Muscle layer of duodenum (tissue), 2 donors: ENCODE data around the gene ZNF613.
"Not testable (repeated sequence)": the region's sequence is repeated elsewhere in the genome, so short reads cannot be mapped to it uniquely, and the experiment has no call there.

Source experiments
- H3K27ac ChIP-seq: one replicate; pipeline ENCODE4 v1.7.0; 2013; ENCODE audit warnings: mild to moderate bottlenecking, low read length
- H3K27me3 ChIP-seq: one replicate; pipeline ENCODE4 v1.7.0; 2013; ENCODE audit warnings: low read depth, mild to moderate bottlenecking, control low read depth, low read length
- H3K36me3 ChIP-seq, 2 donors: one replicate each; pipeline ENCODE4 v1.7.0; 2013; ENCODE audit warnings: low read length in 2 of 2, control low read depth in 1 of 2, mild to moderate bottlenecking in 1 of 2; ENCODE audit not compliant: insufficient read depth in 2 of 2, control insufficient read depth in 1 of 2
- H3K4me1 ChIP-seq, 2 donors: one replicate each; pipeline ENCODE4 v1.7.0; 2013; ENCODE audit warnings: low read length in 2 of 2, mild to moderate bottlenecking in 2 of 2, control low read depth in 1 of 2, moderate library complexity in 1 of 2; ENCODE audit not compliant: insufficient read depth in 2 of 2, control insufficient read depth in 1 of 2
- H3K4me3 ChIP-seq, 2 donors: one replicate each; pipeline ENCODE4 v1.7.0; 2013; ENCODE audit warnings: low read length in 2 of 2, low read depth in 1 of 2, mild to moderate bottlenecking in 1 of 2
- H3K9me3 ChIP-seq, 2 donors: one replicate each; pipeline ENCODE4 v1.7.0; 2013; ENCODE audit warnings: low read length in 2 of 2, control low read depth in 1 of 2, mild to moderate bottlenecking in 1 of 2; ENCODE audit not compliant: control insufficient read depth in 1 of 2
- donor health status: healthy.

The ZNF613 gene

DNA sequence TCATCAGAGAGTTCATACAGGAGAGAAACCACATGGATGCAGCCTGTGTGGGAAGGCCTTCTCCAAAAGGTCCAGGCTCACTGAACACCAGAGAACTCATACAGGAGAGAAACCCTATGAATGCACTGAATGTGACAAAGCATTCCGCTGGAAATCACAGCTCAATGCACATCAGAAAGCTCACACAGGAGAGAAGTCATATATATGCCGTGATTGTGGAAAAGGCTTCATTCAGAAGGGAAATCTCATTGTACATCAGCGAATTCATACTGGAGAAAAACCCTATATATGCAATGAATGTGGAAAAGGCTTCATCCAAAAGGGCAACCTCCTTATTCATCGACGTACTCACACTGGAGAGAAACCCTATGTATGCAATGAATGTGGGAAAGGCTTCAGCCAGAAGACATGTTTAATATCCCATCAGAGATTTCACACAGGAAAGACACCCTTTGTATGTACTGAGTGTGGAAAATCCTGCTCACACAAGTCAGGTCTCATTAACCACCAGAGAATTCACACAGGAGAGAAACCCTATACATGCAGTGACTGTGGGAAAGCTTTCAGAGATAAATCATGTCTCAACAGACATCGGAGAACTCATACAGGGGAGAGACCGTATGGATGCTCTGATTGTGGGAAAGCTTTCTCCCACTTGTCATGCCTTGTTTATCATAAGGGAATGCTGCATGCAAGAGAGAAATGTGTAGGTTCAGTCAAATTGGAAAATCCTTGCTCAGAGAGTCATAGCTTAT is 17.7 kb downstream of the ZNF613 start:
- peak overlapping the region; percentile 24 to 49 for H3K4me3 ChIP-seq
- peaks cover 83 to 98% of the 10 kb centered on the region in 2 donors for H3K9me3 ChIP-seq
- H3K36me3 ChIP-seq = peaks cover 51 to 60% of the 10 kb centered on the region in 2 donors
- H3K4me1 ChIP-seq = no peaks in the 10 kb centered on the region
- H3K27me3 ChIP-seq = no peaks in the 10 kb centered on the region
- no peak overlapping the region for H3K27ac ChIP-seq

DNA sequence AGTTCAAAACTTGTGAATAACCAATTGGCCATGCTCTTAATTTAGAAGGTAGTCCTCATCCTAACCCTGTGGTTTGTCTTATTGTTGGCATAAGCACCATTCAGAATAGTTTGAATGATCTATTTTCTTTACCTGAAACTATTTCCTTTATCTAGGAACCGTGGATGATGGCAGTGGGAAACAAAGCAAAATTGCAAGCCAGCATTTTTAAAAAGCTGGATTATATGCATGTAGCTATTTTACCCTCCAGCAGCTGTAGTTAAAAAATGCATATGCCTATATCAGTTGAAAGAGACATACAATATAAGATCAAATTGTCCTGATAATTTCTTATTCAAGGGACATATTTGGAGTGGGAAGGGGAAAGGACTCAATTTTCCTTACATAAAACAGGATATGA is 19.3 kb downstream of the ZNF613 start:
- Histone ChIP-seq H3K4me1 (no peaks in the 10 kb centered on the region), H3K27ac (no peak overlapping the region), H3K9me3 (peaks cover 72 to 92% of the 10 kb centered on the region in 2 donors), H3K4me3 (peak overlapping the region in 1 of 2 donors; percentile 55), H3K36me3 (peaks cover 37 to 43% of the 10 kb centered on the region in 2 donors), H3K27me3 (no peaks in the 10 kb centered on the region)

DNA sequence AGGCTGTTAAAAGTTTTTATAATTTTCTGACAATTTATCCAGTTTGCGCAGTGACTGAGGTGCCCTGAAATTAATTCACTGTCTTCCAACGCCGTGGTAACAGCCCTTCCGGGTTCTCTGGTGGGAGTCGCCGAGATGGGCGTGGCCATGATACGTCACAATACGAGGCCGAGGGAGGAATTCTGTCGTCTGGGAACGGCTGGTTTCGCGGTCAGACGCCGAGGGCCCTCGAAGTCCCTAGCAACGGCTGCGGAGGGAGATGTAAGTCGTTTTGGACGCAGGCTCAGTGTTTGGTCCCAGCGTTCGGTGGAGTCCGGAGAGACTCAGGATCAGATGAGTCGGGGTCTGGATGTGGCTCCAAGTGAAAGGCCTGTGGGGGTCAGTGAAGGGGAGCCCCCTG is 21.7 kb downstream of the ZNF613 start:
- Histone ChIP-seq H3K27ac (no peak overlapping the region), H3K4me3 (peak overlapping the region; percentile 31 to 55), H3K9me3 (peaks cover 56 to 74% of the 10 kb centered on the region in 2 donors), H3K4me1 (no peaks in the 10 kb centered on the region), H3K27me3 (no peaks in the 10 kb centered on the region), H3K36me3 (peaks cover 14 to 20% of the 10 kb centered on the region in 2 donors)

DNA sequence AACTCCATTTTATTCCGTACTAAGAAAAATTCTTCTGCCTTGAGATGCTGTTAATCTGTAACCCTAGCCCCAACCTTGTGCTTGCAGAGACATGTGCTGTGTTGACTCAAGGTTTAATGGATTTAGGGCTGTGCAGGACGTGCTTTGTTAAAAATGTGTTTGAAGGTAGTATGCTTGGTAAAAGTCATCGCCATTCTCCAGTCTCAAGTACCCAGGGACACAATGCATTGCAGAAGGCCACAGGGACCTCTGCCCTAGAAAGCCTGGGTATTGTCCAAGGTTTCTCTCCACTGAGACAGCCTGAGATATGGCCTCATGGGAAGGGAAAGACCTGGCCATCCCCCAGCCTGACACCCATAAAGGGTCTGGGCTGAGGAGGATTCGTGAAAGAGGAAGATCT is 30.6 kb downstream of the ZNF613 start:
- H3K27me3 ChIP-seq, H3K27ac ChIP-seq, H3K4me1 ChIP-seq, H3K4me3 ChIP-seq: not testable (repeated sequence)
- H3K9me3 ChIP-seq = peaks cover 9 to 34% of the 10 kb centered on the region in 2 donors
- peaks cover 0 to 21% of the 10 kb centered on the region in 2 donors for H3K36me3 ChIP-seq

DNA sequence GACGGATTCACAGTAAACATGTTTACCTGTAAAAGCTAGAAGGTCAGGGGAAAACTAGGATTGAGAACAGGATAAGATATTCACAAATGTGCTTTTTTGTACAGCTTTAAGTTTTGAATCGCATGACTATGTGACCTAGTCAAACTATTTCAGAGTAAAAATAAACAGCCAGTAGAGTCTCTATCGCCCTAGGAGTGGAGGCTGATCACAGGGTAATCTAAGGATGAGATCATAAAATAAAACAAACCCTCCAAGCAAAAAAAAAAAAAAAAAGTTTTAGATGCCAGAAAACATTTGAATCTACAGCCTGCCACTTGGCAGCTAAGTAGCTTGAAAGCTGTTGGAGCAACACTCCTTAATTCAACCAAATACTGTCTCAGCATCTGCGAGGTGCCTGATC is 32.5 kb downstream of the ZNF613 start:
- no peak overlapping the region for H3K27ac ChIP-seq
- no peaks in the 10 kb centered on the region for H3K27me3 ChIP-seq
- H3K4me1 ChIP-seq = no peaks in the 10 kb centered on the region
- H3K4me3 ChIP-seq = no peak overlapping the region
- peaks cover 18 to 49% of the 10 kb centered on the region in 2 donors for H3K9me3 ChIP-seq
- peaks cover 5 to 40% of the 10 kb centered on the region in 2 donors for H3K36me3 ChIP-seq

DNA sequence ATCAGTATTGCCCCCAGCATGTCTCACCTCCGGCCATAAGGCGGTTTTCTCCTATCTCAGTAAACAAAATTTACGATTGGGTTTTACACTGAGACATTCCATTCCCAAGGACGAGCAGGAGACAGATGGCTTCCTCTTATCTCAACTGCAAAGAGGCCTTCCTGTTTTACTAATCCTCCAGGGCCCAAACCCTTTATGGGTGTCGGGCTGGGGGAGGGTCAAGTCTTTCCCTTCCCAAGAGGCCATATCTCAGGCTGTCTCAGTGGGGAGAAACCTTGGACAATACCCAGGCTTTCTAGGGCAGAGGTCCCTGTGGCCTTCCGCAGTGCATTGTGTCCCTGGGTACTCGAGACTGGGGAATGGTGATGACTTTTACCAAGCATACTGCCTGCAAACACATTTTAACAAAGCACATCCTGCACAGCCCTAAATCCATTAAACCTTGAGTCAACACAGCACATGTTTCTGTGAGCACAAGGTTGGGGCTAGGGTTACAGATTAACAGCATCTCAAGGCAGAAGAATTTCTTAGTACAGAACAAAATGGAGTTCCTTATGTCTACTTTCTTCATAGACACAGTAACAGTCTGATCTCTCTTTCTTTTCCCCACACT is 33.5 kb downstream of the ZNF613 start:
- H3K27me3 ChIP-seq, H3K4me1 ChIP-seq, H3K27ac ChIP-seq, H3K4me3 ChIP-seq: not testable (repeated sequence)
- Histone ChIP-seq H3K36me3 (peaks cover 15 to 49% of the 10 kb centered on the region in 2 donors), H3K9me3 (peaks cover 27 to 58% of the 10 kb centered on the region in 2 donors)

DNA sequence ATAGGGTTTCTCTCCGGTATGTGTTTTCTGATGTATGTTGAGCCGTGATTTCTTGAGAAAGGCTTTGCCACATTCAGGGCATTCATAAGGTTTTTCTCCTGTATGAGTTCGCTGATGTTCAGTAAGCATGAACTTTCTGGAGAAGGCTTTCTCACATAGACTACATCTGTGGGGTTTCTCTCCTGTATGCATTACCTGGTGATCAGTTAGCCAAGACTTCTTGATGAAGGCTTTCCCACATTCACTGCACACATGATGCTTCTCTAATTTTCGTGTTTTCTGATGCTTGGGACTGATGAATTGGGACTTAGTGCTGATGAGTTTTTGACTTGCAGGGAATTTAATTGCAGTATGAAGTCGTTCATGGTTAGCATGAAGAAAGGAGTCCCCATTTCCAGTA is 38.3 kb downstream of the ZNF613 start:
- Histone ChIP-seq H3K9me3 (peaks cover 49 to 91% of the 10 kb centered on the region in 2 donors), H3K27me3 (no peaks in the 10 kb centered on the region), H3K4me1 (no peaks in the 10 kb centered on the region), H3K36me3 (peaks cover 47 to 92% of the 10 kb centered on the region in 2 donors), H3K4me3 (peak overlapping the region; percentile 45 to 53), H3K27ac (no peak overlapping the region)

DNA sequence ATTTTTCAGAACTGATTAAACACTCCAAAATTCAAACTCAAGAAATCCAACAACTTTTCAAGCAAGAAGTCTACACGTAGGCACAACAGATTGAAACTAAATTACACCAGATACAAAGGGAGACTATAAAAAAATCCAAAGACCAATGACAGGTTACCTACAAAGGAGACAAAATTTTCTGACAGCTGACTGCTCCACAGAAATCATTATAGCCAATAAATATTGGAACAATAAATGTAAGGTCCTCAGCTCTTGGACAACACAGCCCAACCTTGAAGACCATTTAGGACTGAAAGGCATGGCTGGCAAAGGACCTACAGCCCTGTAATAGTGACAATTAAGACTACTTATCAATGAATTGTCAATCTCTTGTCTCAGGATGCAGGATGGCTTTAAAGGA is 43.4 kb downstream of the ZNF613 start:
- Histone ChIP-seq H3K9me3 (peaks cover 57 to 85% of the 10 kb centered on the region in 2 donors), H3K4me1 (no peaks in the 10 kb centered on the region), H3K27me3 (no peaks in the 10 kb centered on the region), H3K27ac (no peak overlapping the region), H3K36me3 (peaks cover 60 to 97% of the 10 kb centered on the region in 2 donors), H3K4me3 (peak overlapping the region; percentile 16 to 55)

DNA sequence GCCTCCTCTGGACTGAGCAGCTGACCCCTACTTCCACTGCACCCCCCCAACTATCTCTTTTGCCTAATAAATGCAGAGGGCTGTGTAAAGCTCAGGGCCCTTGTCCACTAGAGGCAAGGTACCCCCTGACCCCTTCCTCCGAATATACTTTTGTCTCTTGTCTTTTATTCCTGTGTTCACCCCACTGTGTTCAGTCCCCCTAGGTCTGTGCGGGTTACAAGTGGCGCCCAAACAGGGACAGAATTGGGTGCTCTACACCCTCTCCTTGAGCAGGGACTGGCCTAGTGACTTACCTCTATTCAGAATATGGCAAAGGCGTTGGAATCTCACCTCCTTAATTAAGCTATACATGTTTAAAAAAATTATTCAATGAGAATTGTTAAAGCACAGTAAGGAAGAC is 44.4 kb downstream of the ZNF613 start:
- Histone ChIP-seq H3K27me3 (no peaks in the 10 kb centered on the region), H3K36me3 (peaks cover 52 to 97% of the 10 kb centered on the region in 2 donors), H3K4me1 (no peaks in the 10 kb centered on the region), H3K27ac (no peak overlapping the region), H3K4me3 (peak overlapping the region; percentile 18 to 55), H3K9me3 (peaks cover 53 to 86% of the 10 kb centered on the region in 2 donors)

DNA sequence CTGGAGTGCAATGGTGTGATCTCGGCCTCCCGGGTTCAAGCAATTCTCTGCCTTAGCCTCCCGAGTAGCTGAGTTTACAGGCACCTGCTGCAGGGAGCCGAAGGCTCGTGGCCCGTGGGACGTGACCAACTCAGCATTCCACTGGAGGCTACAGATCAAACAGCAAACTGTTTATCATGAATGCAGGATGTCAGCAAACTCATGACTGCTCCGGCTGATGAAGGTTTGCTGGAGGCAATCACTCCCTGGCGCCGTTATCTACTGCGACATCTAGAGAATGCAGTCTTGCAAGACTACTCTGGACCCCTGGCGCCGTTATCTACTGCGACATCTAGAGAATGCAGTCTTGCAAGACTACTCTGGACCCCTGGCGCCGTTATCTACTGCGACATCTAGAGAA is 48.5 kb downstream of the ZNF613 start:
- not testable (repeated sequence) for H3K4me1 ChIP-seq, H3K27me3 ChIP-seq, H3K27ac ChIP-seq
- Histone ChIP-seq H3K4me3 (peak overlapping the region in 1 of 2 donors; percentile 49), H3K36me3 (peaks cover 29 to 89% of the 10 kb centered on the region in 2 donors), H3K9me3 (peaks cover 57 to 87% of the 10 kb centered on the region in 2 donors)

DNA sequence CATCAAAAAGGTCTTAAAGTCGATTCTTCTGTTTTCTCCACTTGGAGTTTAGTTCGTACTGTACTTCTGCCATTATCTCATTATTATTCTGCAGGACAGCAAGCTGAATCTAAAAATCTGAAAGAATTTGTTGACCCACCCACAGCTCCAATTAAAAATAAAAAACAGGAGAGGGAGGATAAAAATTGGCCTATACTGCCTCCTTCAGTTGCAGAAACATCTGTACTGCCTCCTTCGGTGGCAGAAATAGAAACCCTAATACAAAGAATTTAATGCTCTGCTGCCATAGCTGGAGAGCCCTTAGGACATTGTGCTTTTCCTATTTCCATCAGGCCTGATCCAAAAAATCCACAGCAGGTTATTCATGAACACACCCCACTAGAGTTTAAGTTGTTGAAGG is 49.6 kb downstream of the ZNF613 start:
- Histone ChIP-seq H3K9me3 (peaks cover 47 to 82% of the 10 kb centered on the region in 2 donors), H3K4me1 (no peaks in the 10 kb centered on the region), H3K27me3 (no peaks in the 10 kb centered on the region), H3K27ac (no peak overlapping the region), H3K4me3 (peak overlapping the region in 1 of 2 donors; percentile 49), H3K36me3 (peaks cover 20 to 88% of the 10 kb centered on the region in 2 donors)
